Liver (tissue), 3 donors: ENCODE results near the gene MAPK1.

Experiments
- ATF3 ChIP-seq: IDR thresholded peaks from 2 replicates; pipeline ENCODE4 v1.6.1; 2016; ENCODE audit warnings: antibody characterized with exemption
- CTCF ChIP-seq: fragments of 150-350 bp; IDR thresholded peaks from 2 replicates; pipeline ENCODE4 v1.5.1; 2017; ENCODE audit warnings: improper control_type of control experiment, low read depth, low read length; ENCODE audit not compliant: missing input control
- EGR1 ChIP-seq, 2 donors: IDR thresholded peaks; 2 replicates each; pipeline ENCODE4 v1.6.1; 2016 to 2018; ENCODE audit warnings: antibody characterized with exemption in 2 of 2, low read depth in 2 of 2
- GABPA ChIP-seq, 2 donors: IDR thresholded peaks in 1 of 2; conservative IDR thresholded peaks in 1 of 2; 2 replicates each; pipeline ENCODE4 v1.6.1; 2016; ENCODE audit warnings: antibody characterized with exemption in 2 of 2, mild to moderate bottlenecking in 1 of 2, moderate library complexity in 1 of 2
- HNF4G ChIP-seq: IDR thresholded peaks from 2 replicates; pipeline ENCODE4 v1.6.1; 2016; ENCODE audit warnings: antibody characterized with exemption
- REST ChIP-seq: IDR thresholded peaks from 2 replicates; pipeline ENCODE4 v1.6.1; 2016; ENCODE audit warnings: antibody characterized with exemption, mild to moderate bottlenecking
- RXRA ChIP-seq, 2 donors: IDR thresholded peaks; 2 replicates each; pipeline ENCODE4 v1.6.1; 2017 to 2018; ENCODE audit warnings: antibody characterized with exemption in 2 of 2, mild to moderate bottlenecking in 1 of 2
- TAF1 ChIP-seq: conservative IDR thresholded peaks from 2 replicates; pipeline ENCODE4 v1.6.1; 2016; ENCODE audit warnings: antibody characterized with exemption, mild to moderate bottlenecking
- YY1 ChIP-seq: IDR thresholded peaks from 2 replicates; pipeline ENCODE4 v1.6.1; 2016; ENCODE audit warnings: antibody characterized with exemption, mild to moderate bottlenecking
- TF ChIP-seq, protein P1 (sequence below): IDR thresholded peaks from 2 replicates; pipeline ENCODE4 v1.6.1; 2016; ENCODE audit warnings: antibody characterized with exemption
- TF ChIP-seq, protein P2 (sequence below): IDR thresholded peaks from 2 replicates; pipeline ENCODE4 v1.6.1; 2016; ENCODE audit warnings: antibody characterized with exemption
- donor health status: healthy.
- donor health status: healthy.

DNA sequence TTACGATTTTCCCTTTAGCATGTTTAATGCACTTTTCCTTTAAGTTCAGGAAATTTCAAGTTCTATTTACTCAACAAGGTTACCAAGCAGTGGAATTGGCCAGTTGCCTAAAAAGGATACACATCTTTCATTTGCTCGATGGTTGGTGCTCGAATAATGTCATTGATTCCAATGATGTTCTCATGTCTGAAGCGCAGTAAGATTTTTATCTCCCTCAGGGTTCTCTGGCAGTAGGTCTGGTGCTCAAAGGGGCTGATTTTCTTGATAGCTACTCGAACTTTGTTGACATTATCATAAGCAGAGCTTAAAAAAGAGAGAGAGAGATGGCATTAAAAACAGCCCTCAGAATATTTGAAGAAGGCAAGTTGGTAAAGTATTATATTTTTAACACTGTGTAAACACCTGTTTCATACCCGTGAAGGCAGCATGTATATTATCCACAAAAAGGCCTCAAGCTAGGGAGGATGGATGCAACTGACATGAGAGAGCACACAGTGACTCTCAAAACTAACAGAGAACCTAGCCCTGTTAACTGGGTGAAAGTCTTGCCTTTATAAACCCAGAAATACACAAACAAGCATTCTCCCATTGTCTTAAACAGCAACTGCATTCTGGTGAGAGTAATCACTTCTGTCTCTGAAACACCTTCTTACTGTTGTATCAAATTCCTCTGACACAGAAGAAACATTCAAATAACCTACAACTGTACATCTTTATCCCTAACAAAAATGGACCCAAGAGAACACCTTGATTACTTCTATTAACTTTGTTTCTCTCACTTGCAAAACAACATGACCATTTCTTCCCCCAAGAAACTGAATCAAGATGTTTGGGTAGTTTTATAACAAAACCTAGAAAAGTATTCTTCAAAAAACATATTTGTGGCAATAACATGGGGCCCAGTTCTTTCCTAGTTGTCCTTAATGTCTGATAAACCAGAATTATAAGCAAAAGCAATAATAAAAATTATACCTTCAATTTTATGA, 59.6 kb downstream of the MAPK1 start:
- TF ChIP-seq CTCF (no peak), ATF3 (no peak), REST (no peak), TAF1 (no peak), EGR1 (IDR thresholded peaks at IDR 0.05; ENCODE audit: low read depth in 2 of 2) (no peak), GABPA (IDR thresholded peaks at IDR 0.05 in 1 of 2, conservative IDR thresholded peaks at IDR 0.05 in 1 of 2) (no peak), RXRA (IDR thresholded peaks at IDR 0.05) (no peak), YY1 (no peak), HNF4G (no peak)
- TF ChIP-seq, protein P1, sequence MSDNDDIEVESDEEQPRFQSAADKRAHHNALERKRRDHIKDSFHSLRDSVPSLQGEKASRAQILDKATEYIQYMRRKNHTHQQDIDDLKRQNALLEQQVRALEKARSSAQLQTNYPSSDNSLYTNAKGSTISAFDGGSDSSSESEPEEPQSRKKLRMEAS: no peak
- TF ChIP-seq, protein P2, sequence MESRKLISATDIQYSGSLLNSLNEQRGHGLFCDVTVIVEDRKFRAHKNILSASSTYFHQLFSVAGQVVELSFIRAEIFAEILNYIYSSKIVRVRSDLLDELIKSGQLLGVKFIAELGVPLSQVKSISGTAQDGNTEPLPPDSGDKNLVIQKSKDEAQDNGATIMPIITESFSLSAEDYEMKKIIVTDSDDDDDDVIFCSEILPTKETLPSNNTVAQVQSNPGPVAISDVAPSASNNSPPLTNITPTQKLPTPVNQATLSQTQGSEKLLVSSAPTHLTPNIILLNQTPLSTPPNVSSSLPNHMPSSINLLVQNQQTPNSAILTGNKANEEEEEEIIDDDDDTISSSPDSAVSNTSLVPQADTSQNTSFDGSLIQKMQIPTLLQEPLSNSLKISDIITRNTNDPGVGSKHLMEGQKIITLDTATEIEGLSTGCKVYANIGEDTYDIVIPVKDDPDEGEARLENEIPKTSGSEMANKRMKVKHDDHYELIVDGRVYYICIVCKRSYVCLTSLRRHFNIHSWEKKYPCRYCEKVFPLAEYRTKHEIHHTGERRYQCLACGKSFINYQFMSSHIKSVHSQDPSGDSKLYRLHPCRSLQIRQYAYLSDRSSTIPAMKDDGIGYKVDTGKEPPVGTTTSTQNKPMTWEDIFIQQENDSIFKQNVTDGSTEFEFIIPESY: no peak
